SU-DHL-6 (cell line): Measurements from ENCODE around the gene TAOK1.

ENCODE experiments used
- H2AFZ ChIP-seq: fragments of 200-600 bp; sonication (generic); 2 replicates; pipeline ENCODE4 v1.6.1; 2014; ENCODE audit warnings: low read depth, mild to moderate bottlenecking, moderate library complexity, mixed read lengths, antibody characterized with exemption, low read length; ENCODE audit not compliant: severe bottlenecking
- H3F3A ChIP-seq: fragments of 200-600 bp; shearing (Covaris generic); 2 replicates; pipeline ENCODE4 v1.6.0; 2016; ENCODE audit warnings: antibody characterized with exemption, mild to moderate bottlenecking; ENCODE audit not compliant: insufficient read depth
- H3K27ac ChIP-seq: fragments of 200-600 bp; sonication (generic); 2 replicates; pipeline ENCODE4 v1.5.1; 2016; ENCODE audit warnings: low read depth, mild to moderate bottlenecking, low read length, moderate library complexity, mixed read lengths
- H3K27me3 ChIP-seq: fragments of 200-600 bp; sonication (generic), shearing (Covaris generic); 2 replicates; pipeline ENCODE4 v1.6.0; 2014; ENCODE audit warnings: mild to moderate bottlenecking, low read length
- H3K36me3 ChIP-seq: fragments of 200-600 bp; sonication (generic); 2 replicates; pipeline ENCODE4 v1.6.1; 2014; ENCODE audit warnings: mild to moderate bottlenecking, low read length, mixed read lengths
- H3K4me2 ChIP-seq: fragments of 300-600, 200-600 bp; shearing (Covaris generic), sonication (generic); 2 replicates; pipeline ENCODE4 v1.6.0; 2014; ENCODE audit warnings: low read length, low read depth, mild to moderate bottlenecking; ENCODE audit not compliant: poor library complexity, severe bottlenecking
- H3K4me3 ChIP-seq: fragments of 200-600 bp; sonication (generic); 2 replicates; pipeline ENCODE4 v1.5.1; 2014; ENCODE audit warnings: antibody characterized with exemption, low read length, mild to moderate bottlenecking, mixed read lengths; ENCODE audit not compliant: insufficient read depth, poor library complexity, severe bottlenecking
- H3K79me2 ChIP-seq: fragments of 200-600 bp; sonication (generic); 2 replicates; pipeline ENCODE4 v1.6.1; 2014; ENCODE audit warnings: mild to moderate bottlenecking, low read length, moderate library complexity; ENCODE audit not compliant: insufficient read depth
- H3K9ac ChIP-seq: fragments of 200-600 bp; sonication (generic); 2 replicates; pipeline ENCODE4 v1.7.0; 2014; ENCODE audit warnings: mild to moderate bottlenecking, low read length
- H3K9me2 ChIP-seq: fragments of 200-600 bp; sonication (generic); replicated peaks from 2 replicates; pipeline ENCODE4 v1.6.1; 2014; ENCODE audit warnings: low read length; ENCODE audit not compliant: insufficient read depth
- H3K9me3 ChIP-seq: fragments of 200-600 bp; sonication (generic); 2 replicates; pipeline ENCODE4 v1.6.1; 2014; ENCODE audit warnings: low read length, mixed read lengths; ENCODE audit not compliant: insufficient read depth
- H4K20me1 ChIP-seq: fragments of 200-600 bp; sonication (generic); 2 replicates; pipeline ENCODE4 v1.6.1; 2014; ENCODE audit warnings: low read depth, mild to moderate bottlenecking, antibody characterized with exemption, low read length, moderate library complexity, mixed read lengths
- CTCF ChIP-seq: fragments of 200-600 bp; sonication (generic); IDR thresholded peaks from one replicate; pipeline ENCODE4 v1.5.1; 2017; ENCODE audit warnings: antibody characterized with exemption, mild to moderate bottlenecking, low read length, moderate library complexity; ENCODE audit not compliant: insufficient read depth, poor library complexity, severe bottlenecking
- EZH2phosphoT487 ChIP-seq: fragments of 200-600 bp; sonication (generic), shearing (Covaris generic); conservative IDR thresholded peaks from 2 replicates; pipeline ENCODE4 v1.6.1; 2018; ENCODE audit warnings: mild to moderate bottlenecking, antibody characterized with exemption, low read length, moderate library complexity, mixed read lengths

Gene TAOK1

GRCh38 chr17:29574732-29575510 lies 184.8 kb downstream of the TAOK1 start:
- H3K9me3 ChIP-seq = no peaks in the 10 kb centered on the region

GRCh38 chr17:29575511-29576213 lies 185.5 kb downstream of the TAOK1 start:
- Histone ChIP-seq H3K9ac (no peak overlapping the region), H3K27me3 (no peaks in the 10 kb centered on the region), H3K9me2 (no peaks in the 10 kb centered on the region), H2AFZ (no peak overlapping the region), H3F3A (no peaks in the 10 kb centered on the region), H3K4me3 (no peak overlapping the region), H3K79me2 (no peaks in the 10 kb centered on the region), H4K20me1 (no peaks in the 10 kb centered on the region), H3K4me2 (no peak overlapping the region), H3K36me3 (no peaks in the 10 kb centered on the region), H3K27ac (no peak overlapping the region), H3K9me3 (no peaks in the 10 kb centered on the region)
- TF ChIP-seq EZH2phosphoT487 (no peak), CTCF (no peak)

More at GRCh38 chr17:29574732-29575510, 184.8 kb downstream of the TAOK1 start:
- no peak overlapping the region for H2AFZ ChIP-seq
- no peak overlapping the region for H3K4me2 ChIP-seq
- no peak for TF ChIP-seq CTCF
- no peak for TF ChIP-seq EZH2phosphoT487
- H3K27me3 ChIP-seq = no peaks in the 10 kb centered on the region
- no peak overlapping the region for H3K9ac ChIP-seq
- no peaks in the 10 kb centered on the region for H4K20me1 ChIP-seq
- H3K4me3 ChIP-seq = no peak overlapping the region
- no peaks in the 10 kb centered on the region for H3K36me3 ChIP-seq
- H3K27ac ChIP-seq = no peak overlapping the region
- H3K9me2 ChIP-seq = no peaks in the 10 kb centered on the region
- no peaks in the 10 kb centered on the region for H3F3A ChIP-seq
- no peaks in the 10 kb centered on the region for H3K79me2 ChIP-seq

- Histone ChIP-seq H3K9me2 (no peaks in the 10 kb centered on the region), H3K9me3 (no peaks in the 10 kb centered on the region), H3K9ac (no peak overlapping the region), H3K27ac (no peak overlapping the region), H3K79me2 (no peaks in the 10 kb centered on the region), H3K36me3 (no peaks in the 10 kb centered on the region), H3K27me3 (no peaks in the 10 kb centered on the region), H2AFZ (no peak overlapping the region), H3K4me2 (no peak overlapping the region), H3F3A (no peaks in the 10 kb centered on the region), H4K20me1 (no peaks in the 10 kb centered on the region), H3K4me3 (no peak overlapping the region)
- TF ChIP-seq CTCF = no peak
- TF ChIP-seq EZH2phosphoT487 = no peak
Measured at GRCh38 chr17:29576214-29577000, 186.2 kb downstream of the TAOK1 start.
